DND-41 (cell line): Measurements from ENCODE around the gene PIP4K2A.

Experiments
- ATAC-seq: fragments of 200-7000 bp; cut with Tn5 transposase; 3 replicates; pipeline ENCODE4 v1.9.1; 2021; ENCODE audit warnings: low read depth; ENCODE audit not compliant: insufficient read depth
- DNase-seq: peaks from one replicate; pipeline ENCODE4 v3.0.0-alpha.2; 2020
- H2AFZ ChIP-seq: 2 replicates; pipeline ENCODE4 v1.6.0; 2012; ENCODE audit warnings: low read depth, low read length
- H3K27ac ChIP-seq: 2 replicates; pipeline ENCODE4 v1.5.1; 2012; ENCODE audit warnings: low read length, inconsistent platforms
- H3K27me3 ChIP-seq: fragments of 200-600 bp; sonication (generic); 2 replicates; pipeline ENCODE4 v1.6.0; 2012; ENCODE audit warnings: low read length, mild to moderate bottlenecking, inconsistent platforms; ENCODE audit not compliant: insufficient read depth, poor library complexity
- H3K36me3 ChIP-seq: 2 replicates; pipeline ENCODE4 v1.5.1; 2012; ENCODE audit warnings: low read length, inconsistent platforms; ENCODE audit not compliant: insufficient read depth
- H3K4me1 ChIP-seq: 2 replicates; pipeline ENCODE4 v1.5.1; 2012; ENCODE audit warnings: mild to moderate bottlenecking, low read length; ENCODE audit not compliant: insufficient read depth
- H3K4me2 ChIP-seq: 2 replicates; pipeline ENCODE4 v1.6.0; 2012; ENCODE audit warnings: mild to moderate bottlenecking, moderate library complexity, low read length, inconsistent platforms; ENCODE audit not compliant: insufficient read depth
- H3K4me3 ChIP-seq, 2 experiments: fragments of 200-600 bp in 1 of 2; shearing (Covaris generic) in 1 of 2; 2 replicates each; pipeline ENCODE4 v1.5.1; 2012 to 2016; ENCODE audit warnings: inconsistent platforms in 2 of 2, low read length in 2 of 2, mild to moderate bottlenecking in 2 of 2, low read depth in 1 of 2, moderate library complexity in 1 of 2
- H3K79me2 ChIP-seq: 2 replicates; pipeline ENCODE4 v1.6.0; 2012; ENCODE audit warnings: low read length, inconsistent platforms; ENCODE audit not compliant: insufficient read depth
- H3K9ac ChIP-seq: 2 replicates; pipeline ENCODE4 v1.6.0; 2012; ENCODE audit warnings: low read depth, mild to moderate bottlenecking, inconsistent platforms, low read length, moderate library complexity
- H3K9me3 ChIP-seq: 2 replicates; pipeline ENCODE4 v1.5.1; 2012; ENCODE audit warnings: low read length, moderate library complexity, mild to moderate bottlenecking, inconsistent platforms; ENCODE audit not compliant: insufficient read depth, severe bottlenecking
- H4K20me1 ChIP-seq: 2 replicates; pipeline ENCODE4 v1.6.0; 2012; ENCODE audit warnings: low read length; ENCODE audit not compliant: insufficient read depth
- CTCF ChIP-seq: IDR thresholded peaks from 2 replicates; pipeline ENCODE4 v1.5.1; 2012; ENCODE audit warnings: borderline replicate concordance, low read length, moderate library complexity, mild to moderate bottlenecking; ENCODE audit not compliant: poor library complexity, severe bottlenecking; ENCODE audit errors: extremely low read depth
- EZH2 ChIP-seq: IDR thresholded peaks from 3 replicates; pipeline ENCODE4 v1.6.1; 2012; ENCODE audit warnings: borderline replicate concordance, low read depth, mild to moderate bottlenecking, moderate library complexity, low read length, inconsistent platforms; ENCODE audit not compliant: severe bottlenecking

The PIP4K2A gene

GRCh38 chr10:22647244-22647643 is 67.1 kb downstream of the PIP4K2A start:
- Histone ChIP-seq H4K20me1 (peaks cover 86% of the 10 kb centered on the region), H3K27me3 (no peaks in the 10 kb centered on the region), H2AFZ (no peak overlapping the region), H3K4me1 (peaks cover 52% of the 10 kb centered on the region), H3K36me3 (0 out of 2 replicates have a peak, but pooled peaks cover 4% of the 10 kb centered on the region), H3K79me2 (peaks cover 61% of the 10 kb centered on the region), H3K4me3 (no peak overlapping the region), H3K4me2 (0 out of 2 replicates have a peak overlapping the region, but pooled peaks have one; percentile 13), H3K9ac (no peak overlapping the region), H3K27ac (no peak overlapping the region), H3K9me3 (no peaks in the 10 kb centered on the region)
- no peak for ATAC-seq
- DNase-seq = no peak
- no peak for TF ChIP-seq CTCF
- TF ChIP-seq EZH2 = no peak

GRCh38 chr10:22646388-22646853 is 68.0 kb downstream of the PIP4K2A start:
- no peaks in the 10 kb centered on the region for H3K27me3 ChIP-seq
- H3K4me2 ChIP-seq = peak overlapping the region; percentile 13; the same call in 1 of the 2 replicates
- no peak overlapping the region for H3K27ac ChIP-seq
- H3K9me3 ChIP-seq = no peaks in the 10 kb centered on the region
- peaks cover 52% of the 10 kb centered on the region for H3K4me1 ChIP-seq
- no peak overlapping the region for H3K4me3 ChIP-seq
- H2AFZ ChIP-seq = no peak overlapping the region
- peaks cover 65% of the 10 kb centered on the region for H3K79me2 ChIP-seq
- peaks cover 88% of the 10 kb centered on the region for H4K20me1 ChIP-seq
- peak; percentile 88 for ATAC-seq
- DNase-seq = no peak
- H3K9ac ChIP-seq = no peak overlapping the region
- TF ChIP-seq EZH2 = no peak
- TF ChIP-seq CTCF = peak; percentile 6
- H3K36me3 ChIP-seq = 0 out of 2 replicates have a peak, but pooled peaks cover 4% of the 10 kb centered on the region

- H3K79me2 ChIP-seq = peaks cover 62% of the 10 kb centered on the region
- H4K20me1 ChIP-seq = peaks cover 77% of the 10 kb centered on the region
- ATAC-seq = no peak
- peaks cover 36% of the 10 kb centered on the region for H3K4me1 ChIP-seq
- H2AFZ ChIP-seq = no peak overlapping the region
- no peak overlapping the region for H3K27ac ChIP-seq
- no peak overlapping the region for H3K9ac ChIP-seq
- H3K36me3 ChIP-seq = no peaks in the 10 kb centered on the region
- H3K4me2 ChIP-seq = no peak overlapping the region
- H3K4me3 ChIP-seq = no peak overlapping the region
- TF ChIP-seq EZH2 (no peak), CTCF (no peak)
- no peak for DNase-seq
- no peaks in the 10 kb centered on the region for H3K9me3 ChIP-seq
- no peaks in the 10 kb centered on the region for H3K27me3 ChIP-seq
These were observed 70.2 kb downstream of the PIP4K2A start for GRCh38 chr10:22644222-22644621.
